Measurements from ENCODE around the gene RAMP3.

RAMP3 gene

GRCh38 chr7:45215601-45216062 lies 58.0 kb downstream of the RAMP3 start:
- DNase-seq (ENCODE audit: low read depth): no peak
- no peak for TF ChIP-seq CTCF (IDR thresholded peaks at IDR 0.05; ENCODE audit: insufficient read depth, low read depth, low read length, missing control alignments)
- H3K4me3 ChIP-seq (ENCODE audit: low read length): no peak overlapping the region

GRCh38 chr7:45216181-45216580 lies 58.6 kb downstream of the RAMP3 start:
- H3K4me3 ChIP-seq (ENCODE audit: low read length): no peak overlapping the region
- no peak for TF ChIP-seq CTCF (IDR thresholded peaks at IDR 0.05; ENCODE audit: insufficient read depth, low read depth, low read length, missing control alignments)
- DNase-seq (ENCODE audit: low read depth): no peak

GRCh38 chr7:45216622-45217165 lies 59.1 kb downstream of the RAMP3 start:
- no peak overlapping the region for H3K4me3 ChIP-seq (ENCODE audit: low read length)
- TF ChIP-seq CTCF (IDR thresholded peaks at IDR 0.05; ENCODE audit: insufficient read depth, low read depth, low read length, missing control alignments): no peak
- DNase-seq (ENCODE audit: low read depth): no peak

GRCh38 chr7:45217358-45217757 lies 59.8 kb downstream of the RAMP3 start:
- DNase-seq (ENCODE audit: low read depth): peak; percentile 20
- H3K4me3 ChIP-seq (ENCODE audit: low read length): no peak overlapping the region
- peak; percentile 52 for TF ChIP-seq CTCF (IDR thresholded peaks at IDR 0.05; ENCODE audit: insufficient read depth, low read depth, low read length, missing control alignments)

- DNase-seq (ENCODE audit: low read depth): no peak
- no peak for TF ChIP-seq CTCF (IDR thresholded peaks at IDR 0.05; ENCODE audit: insufficient read depth, low read depth, low read length, missing control alignments)
- no peak overlapping the region for H3K4me3 ChIP-seq (ENCODE audit: low read length)
Measured at GRCh38 chr7:45219130-45219529, 61.5 kb downstream of the RAMP3 start.

- H3K4me3 ChIP-seq (ENCODE audit: low read length): no peak overlapping the region
- no peak for TF ChIP-seq CTCF (IDR thresholded peaks at IDR 0.05; ENCODE audit: insufficient read depth, low read depth, low read length, missing control alignments)
- no peak for DNase-seq (ENCODE audit: low read depth)
Measured at GRCh38 chr7:45219801-45220435, 62.3 kb downstream of the RAMP3 start.

Measured in epithelial cell of esophagus (primary cell).